K562 (cell line): ENCODE data around the gene MBD6. TPM values are rescaled to one million over a fixed set of nuclear protein-coding genes. Genes with fewer than 3 reads are reported as not detected.

Source experiments
- MED1 ChIP-seq: sonication (generic); formaldehyde crosslinking; IDR thresholded peaks from 2 replicates; pipeline ENCODE4 v1.8.1; 2023; ENCODE audit warnings: missing genetic modification reagents, borderline replicate concordance
- SRSF9 ChIP-seq: fragments of 200-400 bp; formaldehyde crosslinking; IDR thresholded peaks from 2 replicates; pipeline ENCODE4 v1.6.1; 2017; ENCODE audit warnings: low read depth, low read length, borderline replicate concordance
- polyA plus RNA-seq, 8 experiments: library from polyadenylated mRNA; depleted of rRNA in 4 of 8; stranded (reverse) in 5 of 8; unstranded in 3 of 8; fragments of >200 nt; fragmentation: Nextera tagmentation in 2 of 8; fragmentation: Illumina TruSeq in 1 of 8; extraction: Ambion mirVana in 2 of 8; extraction: Trizol in 1 of 8; gene quantifications; 2 replicates each; pipeline versions ENCODE4 v1.2.1 to v1.2.3, GENCODE V29; 2011 to 2014; ENCODE audit warnings: inconsistent platforms in 1 of 8, missing spikeins in 1 of 8
- total RNA-seq, 7 experiments: library from RNA; depleted of rRNA in 6 of 7; stranded (reverse); fragments of >200 nt in 6 of 7; fragmentation: Illumina TruSeq in 2 of 7; extraction: Trizol in 2 of 7; gene quantifications; 2 replicates each; pipeline versions ENCODE4 v1.2.1 to v1.2.3, GENCODE V29; 2011 to 2021; ENCODE audit warnings: low replicate concordance in 1 of 7
- TF ChIP-seq, protein P1 (sequence below): fragments of 450-650 bp; IDR thresholded peaks from 2 replicates; pipeline ENCODE4 v1.6.1; 2018; ENCODE audit not compliant: partially characterized antibody
- TF ChIP-seq, protein P2 (sequence below): fragments of 450-650 bp; formaldehyde crosslinking; IDR thresholded peaks from 2 replicates; pipeline ENCODE4 v1.4.0; 2020; ENCODE audit warnings: mild to moderate bottlenecking, mixed read lengths
- TF ChIP-seq, protein P3 (sequence below): fragments of 450-650 bp; formaldehyde crosslinking; IDR thresholded peaks from 2 replicates; pipeline ENCODE4 v1.4.0; 2020; ENCODE audit warnings: mild to moderate bottlenecking, moderate library complexity
- TF ChIP-seq, protein P4 (sequence below), 2 experiments: fragments of 450-650 bp in 1 of 2; sonication (generic) in 1 of 2; formaldehyde crosslinking in 1 of 2; IDR thresholded peaks; 2 replicates each; pipeline versions ENCODE4 v1.7.1 to v1.9.0; 2016 to 2022; ENCODE audit warnings: inconsistent platforms in 1 of 2, mild to moderate bottlenecking in 1 of 2, missing genetic modification reagents in 1 of 2
- TF ChIP-seq, protein P5 (sequence below), 2 experiments: fragments of 450-650 bp; conservative IDR thresholded peaks; 2 replicates each; pipeline ENCODE4 v1.6.1; 2017; ENCODE audit warnings: mild to moderate bottlenecking in 2 of 2, moderate library complexity in 2 of 2

The MBD6 gene
- total and polyA plus RNA-seq, 9 of the 15 experiments (the other 6 are each of a cell fraction or from before 2014, with no cell fraction given), result 2.0 to 54.8 (median 3.8) TPM

DNA sequence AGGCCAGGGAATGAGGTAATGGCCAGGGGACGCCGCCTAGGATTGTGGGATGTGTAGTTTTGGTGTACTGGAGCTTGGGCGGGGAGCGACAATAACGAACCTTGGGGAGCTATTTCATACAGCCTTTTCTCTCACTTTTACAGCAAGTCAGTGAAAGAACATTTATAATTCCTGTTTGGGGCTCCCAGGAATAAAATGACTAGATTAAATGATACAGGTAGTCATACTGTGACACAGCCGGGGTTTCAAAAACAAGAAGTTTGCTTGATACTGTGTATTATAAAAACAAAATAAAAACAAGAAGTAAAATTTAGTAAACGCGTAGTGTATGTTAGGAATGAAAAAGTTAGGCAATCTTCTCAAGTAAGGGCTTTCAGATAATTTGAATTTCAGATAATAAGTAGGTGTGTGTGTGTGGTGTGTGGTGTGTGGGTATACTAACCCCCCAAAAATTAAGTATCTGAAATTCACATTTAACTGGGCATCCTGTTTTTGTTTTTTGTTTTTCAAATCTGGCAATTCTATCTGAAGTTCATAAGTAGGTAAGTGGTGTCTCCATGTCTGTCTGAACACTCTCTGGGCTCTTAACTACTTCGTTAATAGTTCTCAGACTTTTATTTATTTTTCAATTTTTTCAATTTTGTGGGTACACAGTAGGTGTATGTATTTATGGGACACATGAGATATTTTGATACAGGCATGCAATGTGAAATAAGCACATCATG is 24.8 kb downstream of the MBD6 start (continued):
- TF ChIP-seq, protein P1, sequence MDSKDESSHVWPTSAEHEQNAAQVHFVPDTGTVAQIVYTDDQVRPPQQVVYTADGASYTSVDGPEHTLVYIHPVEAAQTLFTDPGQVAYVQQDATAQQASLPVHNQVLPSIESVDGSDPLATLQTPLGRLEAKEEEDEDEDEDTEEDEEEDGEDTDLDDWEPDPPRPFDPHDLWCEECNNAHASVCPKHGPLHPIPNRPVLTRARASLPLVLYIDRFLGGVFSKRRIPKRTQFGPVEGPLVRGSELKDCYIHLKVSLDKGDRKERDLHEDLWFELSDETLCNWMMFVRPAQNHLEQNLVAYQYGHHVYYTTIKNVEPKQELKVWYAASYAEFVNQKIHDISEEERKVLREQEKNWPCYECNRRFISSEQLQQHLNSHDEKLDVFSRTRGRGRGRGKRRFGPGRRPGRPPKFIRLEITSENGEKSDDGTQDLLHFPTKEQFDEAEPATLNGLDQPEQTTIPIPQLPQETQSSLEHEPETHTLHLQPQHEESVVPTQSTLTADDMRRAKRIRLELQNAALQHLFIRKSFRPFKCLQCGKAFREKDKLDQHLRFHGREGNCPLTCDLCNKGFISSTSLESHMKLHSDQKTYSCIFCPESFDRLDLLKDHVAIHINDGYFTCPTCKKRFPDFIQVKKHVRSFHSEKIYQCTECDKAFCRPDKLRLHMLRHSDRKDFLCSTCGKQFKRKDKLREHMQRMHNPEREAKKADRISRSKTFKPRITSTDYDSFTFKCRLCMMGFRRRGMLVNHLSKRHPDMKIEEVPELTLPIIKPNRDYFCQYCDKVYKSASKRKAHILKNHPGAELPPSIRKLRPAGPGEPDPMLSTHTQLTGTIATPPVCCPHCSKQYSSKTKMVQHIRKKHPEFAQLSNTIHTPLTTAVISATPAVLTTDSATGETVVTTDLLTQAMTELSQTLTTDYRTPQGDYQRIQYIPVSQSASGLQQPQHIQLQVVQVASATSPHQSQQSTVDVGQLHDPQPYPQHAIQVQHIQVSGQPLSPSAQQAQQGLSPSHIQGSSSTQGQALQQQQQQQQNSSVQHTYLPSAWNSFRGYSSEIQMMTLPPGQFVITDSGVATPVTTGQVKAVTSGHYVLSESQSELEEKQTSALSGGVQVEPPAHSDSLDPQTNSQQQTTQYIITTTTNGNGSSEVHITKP, result peak; percentile 42
- TF ChIP-seq, protein P2, sequence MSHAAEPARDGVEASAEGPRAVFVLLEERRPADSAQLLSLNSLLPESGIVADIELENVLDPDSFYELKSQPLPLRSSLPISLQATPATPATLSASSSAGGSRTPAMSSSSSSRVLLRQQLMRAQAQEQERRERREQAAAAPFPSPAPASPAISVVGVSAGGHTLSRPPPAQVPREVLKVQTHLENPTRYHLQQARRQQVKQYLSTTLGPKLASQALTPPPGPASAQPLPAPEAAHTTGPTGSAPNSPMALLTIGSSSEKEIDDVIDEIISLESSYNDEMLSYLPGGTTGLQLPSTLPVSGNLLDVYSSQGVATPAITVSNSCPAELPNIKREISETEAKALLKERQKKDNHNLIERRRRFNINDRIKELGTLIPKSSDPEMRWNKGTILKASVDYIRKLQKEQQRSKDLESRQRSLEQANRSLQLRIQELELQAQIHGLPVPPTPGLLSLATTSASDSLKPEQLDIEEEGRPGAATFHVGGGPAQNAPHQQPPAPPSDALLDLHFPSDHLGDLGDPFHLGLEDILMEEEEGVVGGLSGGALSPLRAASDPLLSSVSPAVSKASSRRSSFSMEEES (CRISPR knock-in tag), result no peak
- no peak for TF ChIP-seq SRSF9
- no peak for TF ChIP-seq MED1 (CRISPR knock-in tag)
- TF ChIP-seq, protein P3, sequence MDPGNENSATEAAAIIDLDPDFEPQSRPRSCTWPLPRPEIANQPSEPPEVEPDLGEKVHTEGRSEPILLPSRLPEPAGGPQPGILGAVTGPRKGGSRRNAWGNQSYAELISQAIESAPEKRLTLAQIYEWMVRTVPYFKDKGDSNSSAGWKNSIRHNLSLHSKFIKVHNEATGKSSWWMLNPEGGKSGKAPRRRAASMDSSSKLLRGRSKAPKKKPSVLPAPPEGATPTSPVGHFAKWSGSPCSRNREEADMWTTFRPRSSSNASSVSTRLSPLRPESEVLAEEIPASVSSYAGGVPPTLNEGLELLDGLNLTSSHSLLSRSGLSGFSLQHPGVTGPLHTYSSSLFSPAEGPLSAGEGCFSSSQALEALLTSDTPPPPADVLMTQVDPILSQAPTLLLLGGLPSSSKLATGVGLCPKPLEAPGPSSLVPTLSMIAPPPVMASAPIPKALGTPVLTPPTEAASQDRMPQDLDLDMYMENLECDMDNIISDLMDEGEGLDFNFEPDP (CRISPR knock-in tag), result no peak
- TF ChIP-seq, protein P4, sequence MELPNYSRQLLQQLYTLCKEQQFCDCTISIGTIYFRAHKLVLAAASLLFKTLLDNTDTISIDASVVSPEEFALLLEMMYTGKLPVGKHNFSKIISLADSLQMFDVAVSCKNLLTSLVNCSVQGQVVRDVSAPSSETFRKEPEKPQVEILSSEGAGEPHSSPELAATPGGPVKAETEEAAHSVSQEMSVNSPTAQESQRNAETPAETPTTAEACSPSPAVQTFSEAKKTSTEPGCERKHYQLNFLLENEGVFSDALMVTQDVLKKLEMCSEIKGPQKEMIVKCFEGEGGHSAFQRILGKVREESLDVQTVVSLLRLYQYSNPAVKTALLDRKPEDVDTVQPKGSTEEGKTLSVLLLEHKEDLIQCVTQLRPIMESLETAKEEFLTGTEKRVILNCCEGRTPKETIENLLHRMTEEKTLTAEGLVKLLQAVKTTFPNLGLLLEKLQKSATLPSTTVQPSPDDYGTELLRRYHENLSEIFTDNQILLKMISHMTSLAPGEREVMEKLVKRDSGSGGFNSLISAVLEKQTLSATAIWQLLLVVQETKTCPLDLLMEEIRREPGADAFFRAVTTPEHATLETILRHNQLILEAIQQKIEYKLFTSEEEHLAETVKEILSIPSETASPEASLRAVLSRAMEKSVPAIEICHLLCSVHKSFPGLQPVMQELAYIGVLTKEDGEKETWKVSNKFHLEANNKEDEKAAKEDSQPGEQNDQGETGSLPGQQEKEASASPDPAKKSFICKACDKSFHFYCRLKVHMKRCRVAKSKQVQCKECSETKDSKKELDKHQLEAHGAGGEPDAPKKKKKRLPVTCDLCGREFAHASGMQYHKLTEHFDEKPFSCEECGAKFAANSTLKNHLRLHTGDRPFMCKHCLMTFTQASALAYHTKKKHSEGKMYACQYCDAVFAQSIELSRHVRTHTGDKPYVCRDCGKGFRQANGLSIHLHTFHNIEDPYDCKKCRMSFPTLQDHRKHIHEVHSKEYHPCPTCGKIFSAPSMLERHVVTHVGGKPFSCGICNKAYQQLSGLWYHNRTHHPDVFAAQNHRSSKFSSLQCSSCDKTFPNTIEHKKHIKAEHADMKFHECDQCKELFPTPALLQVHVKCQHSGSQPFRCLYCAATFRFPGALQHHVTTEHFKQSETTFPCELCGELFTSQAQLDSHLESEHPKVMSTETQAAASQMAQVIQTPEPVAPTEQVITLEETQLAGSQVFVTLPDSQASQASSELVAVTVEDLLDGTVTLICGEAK (IDR thresholded peaks at IDR 0.05), result 0 out of 2 replicates have a peak, but pooled peaks have one; percentile 30
- TF ChIP-seq, protein P4 (CRISPR knock-in tag; IDR thresholded peaks at IDR 0.05), result no peak
- TF ChIP-seq, protein P5, sequence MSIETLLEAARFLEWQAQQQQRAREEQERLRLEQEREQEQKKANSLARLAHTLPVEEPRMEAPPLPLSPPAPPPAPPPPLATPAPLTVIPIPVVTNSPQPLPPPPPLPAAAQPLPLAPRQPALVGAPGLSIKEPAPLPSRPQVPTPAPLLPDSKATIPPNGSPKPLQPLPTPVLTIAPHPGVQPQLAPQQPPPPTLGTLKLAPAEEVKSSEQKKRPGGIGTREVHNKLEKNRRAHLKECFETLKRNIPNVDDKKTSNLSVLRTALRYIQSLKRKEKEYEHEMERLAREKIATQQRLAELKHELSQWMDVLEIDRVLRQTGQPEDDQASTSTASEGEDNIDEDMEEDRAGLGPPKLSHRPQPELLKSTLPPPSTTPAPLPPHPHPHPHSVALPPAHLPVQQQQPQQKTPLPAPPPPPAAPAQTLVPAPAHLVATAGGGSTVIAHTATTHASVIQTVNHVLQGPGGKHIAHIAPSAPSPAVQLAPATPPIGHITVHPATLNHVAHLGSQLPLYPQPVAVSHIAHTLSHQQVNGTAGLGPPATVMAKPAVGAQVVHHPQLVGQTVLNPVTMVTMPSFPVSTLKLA (conservative IDR thresholded peaks at IDR 0.05), result peak in 1 of 2 experiments; percentile 21; a peak in 1 of 4 replicates
